ENCODE results near the gene GSTO1.

The GSTO1 gene

DNA sequence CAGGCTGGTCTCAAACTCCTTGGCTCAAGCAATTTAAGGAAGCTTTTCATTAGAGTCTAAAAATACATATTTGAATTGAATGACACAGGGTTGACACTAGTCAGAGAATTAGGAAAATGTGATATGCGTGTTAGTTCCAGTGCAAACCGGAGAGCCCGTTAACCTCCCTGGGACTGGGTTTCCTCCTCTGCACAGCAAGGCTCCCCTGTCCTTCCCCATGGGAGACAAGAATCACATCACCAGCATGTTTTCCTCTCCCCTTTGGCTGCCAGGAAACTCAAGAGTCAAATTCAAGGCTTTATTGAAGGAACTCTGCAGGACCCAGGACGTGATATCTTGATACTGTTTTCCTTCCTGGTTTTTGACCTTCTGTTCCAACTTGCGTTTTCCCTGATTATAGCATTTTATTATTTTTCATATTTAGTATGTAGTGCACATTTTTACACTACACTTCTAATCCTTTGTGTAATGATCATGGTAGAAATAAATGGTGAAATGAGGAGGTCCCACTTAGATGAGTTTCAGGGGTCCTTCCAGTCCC lies 39.2 kb downstream of the GSTO1 start:
- peaks cover 12% of the 10 kb centered on the region for H3K4me1 ChIP-seq (ENCODE audit: insufficient read depth, low read length)
- H3K9me3 ChIP-seq (ENCODE audit: insufficient read depth, low read depth, low read length) = no peaks in the 10 kb centered on the region
- no peaks in the 10 kb centered on the region for H3K36me3 ChIP-seq (ENCODE audit: insufficient read depth, low read length)
- 92% methylated on average over 4 of the region's 5 CpGs for WGBS
- H3K9ac ChIP-seq (ENCODE audit: low read depth, low read length) = no peak overlapping the region
- H3K4me3 ChIP-seq (ENCODE audit: low read length) = no peak overlapping the region
- H3K27me3 ChIP-seq (ENCODE audit: insufficient read depth, low read length) = peaks cover 7% of the 10 kb centered on the region; the same call in 1 of the 2 replicates
- H3K27ac ChIP-seq (ENCODE audit: low read depth, low read length) = no peak overlapping the region

DNA sequence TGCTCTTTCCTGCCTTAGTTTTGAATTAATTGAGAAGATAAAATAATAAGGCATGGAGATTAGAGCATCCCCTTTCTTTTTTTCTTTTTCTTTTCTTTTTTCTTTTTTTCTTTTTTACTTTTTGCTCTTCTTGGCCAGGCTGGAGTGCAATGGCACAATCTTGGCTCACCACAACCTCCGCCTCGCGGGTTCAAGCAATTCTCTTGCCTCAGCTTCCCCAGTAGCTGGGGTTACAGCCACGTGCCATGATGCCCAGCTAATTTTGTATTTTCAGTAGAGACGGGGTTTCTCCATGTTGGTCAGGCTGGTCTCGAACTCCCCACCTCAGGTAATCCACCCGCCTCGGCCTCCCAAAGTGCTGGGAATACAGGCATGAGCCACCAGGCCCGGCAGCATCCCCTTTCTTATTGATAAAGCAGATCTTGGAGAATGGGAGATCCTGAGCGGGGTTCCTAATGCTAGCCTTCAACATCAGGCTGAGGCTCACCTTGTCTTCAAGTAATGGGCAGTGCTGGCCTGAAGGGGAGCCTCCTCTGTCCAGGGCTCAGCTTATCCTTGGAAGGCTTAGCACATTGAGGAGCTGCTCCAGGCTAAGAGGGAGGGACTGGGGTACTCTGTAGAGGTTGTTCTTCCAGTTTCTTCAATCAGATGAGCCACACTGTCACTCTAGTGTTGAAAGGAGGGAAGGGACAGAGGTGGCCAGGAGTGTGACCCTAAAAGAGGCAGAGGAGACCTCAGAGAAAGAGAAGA lies 42.2 kb downstream of the GSTO1 start:
- 96% methylated on average over 10 of the region's 10 CpGs for WGBS

DNA sequence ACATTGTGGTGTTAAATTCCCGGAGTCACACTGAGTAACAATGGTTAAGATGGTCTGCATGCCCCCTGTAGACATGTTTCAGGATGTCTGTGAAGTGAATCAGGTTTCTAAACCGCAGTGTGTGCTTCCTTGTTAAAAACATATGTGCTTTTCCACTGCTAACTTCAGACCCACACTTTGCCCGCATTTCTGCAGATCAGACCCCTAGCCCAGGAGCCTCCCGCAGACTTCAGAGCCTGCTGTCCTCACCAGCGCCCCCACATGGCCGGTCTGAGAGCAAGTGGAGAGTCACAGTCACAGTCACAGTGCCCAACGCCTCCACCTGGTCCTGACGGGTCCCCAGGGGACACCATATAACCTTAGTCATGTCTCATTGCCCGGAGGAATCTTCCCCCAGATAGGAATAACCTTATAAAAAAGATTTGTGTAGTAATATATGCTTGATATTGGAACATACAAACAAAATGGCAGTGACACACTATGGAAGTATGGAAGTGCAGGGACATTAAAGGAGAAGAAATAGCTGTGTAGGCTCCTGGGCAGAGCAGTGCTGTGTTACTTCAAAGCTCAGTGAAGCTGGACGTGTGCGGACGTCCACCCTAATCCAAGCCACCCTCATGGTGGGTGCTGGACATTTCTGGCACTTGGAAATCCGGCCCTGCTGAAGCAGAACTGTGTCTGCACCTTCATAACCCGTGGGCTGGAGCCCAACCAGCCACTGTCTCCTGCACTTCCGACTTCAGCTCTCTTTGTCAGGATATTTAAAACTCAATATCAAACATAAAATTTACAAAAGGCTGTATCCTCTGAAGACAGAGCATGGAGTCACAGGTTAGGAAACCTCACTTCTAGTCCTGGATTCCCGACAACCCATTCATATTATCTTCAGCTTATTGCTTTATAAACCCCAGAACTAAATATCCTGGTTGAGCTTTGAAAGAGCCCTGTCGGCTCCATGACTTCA lies 43.3 kb downstream of the GSTO1 start:
- Histone ChIP-seq H3K9me3 (ENCODE audit: insufficient read depth, low read depth, low read length) (0 out of 2 replicates have a peak, but pooled peaks cover under 1% of the 10 kb centered on the region), H3K4me1 (ENCODE audit: insufficient read depth, low read length) (peaks cover 2% of the 10 kb centered on the region; the same call in 1 of the 2 replicates), H3K9ac (ENCODE audit: low read depth, low read length) (no peak overlapping the region), H3K27ac (ENCODE audit: low read depth, low read length) (no peak overlapping the region), H3K27me3 (ENCODE audit: insufficient read depth, low read length) (no peaks in the 10 kb centered on the region), H3K36me3 (ENCODE audit: insufficient read depth, low read length) (no peaks in the 10 kb centered on the region), H3K4me3 (ENCODE audit: low read length) (no peak overlapping the region)
- 59% methylated on average over 15 of the region's 17 CpGs for WGBS

More for the DNA sequence above, 42.2 kb downstream of the GSTO1 start:
- H3K4me1 ChIP-seq (ENCODE audit: insufficient read depth, low read length) = peaks cover 4% of the 10 kb centered on the region
- H3K36me3 ChIP-seq (ENCODE audit: insufficient read depth, low read length) = no peaks in the 10 kb centered on the region
- no peak overlapping the region for H3K27ac ChIP-seq (ENCODE audit: low read depth, low read length)
- no peaks in the 10 kb centered on the region for H3K9me3 ChIP-seq (ENCODE audit: insufficient read depth, low read depth, low read length)
- H3K9ac ChIP-seq (ENCODE audit: low read depth, low read length) = no peak overlapping the region
- no peak overlapping the region for H3K4me3 ChIP-seq (ENCODE audit: low read length)
- H3K27me3 ChIP-seq (ENCODE audit: insufficient read depth, low read length) = no peaks in the 10 kb centered on the region

DNA sequence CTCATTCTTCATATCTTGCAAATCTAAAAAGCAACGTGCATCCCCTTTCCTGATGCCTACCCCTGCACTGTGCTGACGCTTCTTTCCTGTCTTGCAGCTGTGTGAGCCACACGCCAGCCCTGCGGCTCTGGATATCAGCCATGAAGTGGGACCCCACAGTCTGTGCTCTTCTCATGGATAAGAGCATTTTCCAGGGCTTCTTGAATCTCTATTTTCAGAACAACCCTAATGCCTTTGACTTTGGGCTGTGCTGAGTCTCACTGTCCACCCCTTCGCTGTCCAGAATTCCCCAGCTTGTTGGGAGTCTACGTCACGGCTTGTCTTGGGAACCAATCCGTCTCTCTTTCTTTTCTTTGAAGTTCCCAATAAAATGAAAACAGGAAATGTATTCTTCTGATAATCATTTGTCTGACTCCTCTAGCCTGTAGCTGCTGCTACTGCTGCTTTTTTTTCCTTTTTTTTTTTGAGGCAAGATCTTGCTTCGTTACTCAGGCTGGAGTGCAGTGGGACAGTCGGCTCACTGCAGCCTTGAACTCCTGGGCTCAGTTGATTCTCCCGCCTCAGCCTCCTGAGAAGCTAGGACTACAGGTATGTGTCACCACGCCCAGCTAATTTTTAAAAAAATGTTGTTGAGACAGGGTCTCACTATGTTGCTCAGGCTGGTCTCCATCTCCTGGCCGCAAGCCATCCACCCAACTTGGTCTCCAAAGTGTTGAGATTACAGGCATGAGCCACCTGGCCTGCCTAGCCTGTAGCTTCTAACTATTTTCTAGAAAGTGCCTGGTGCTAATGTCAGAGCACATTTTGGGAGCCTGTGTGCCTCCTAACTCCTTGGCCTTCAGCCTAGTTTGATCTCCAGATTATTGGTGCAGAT lies 44.6 kb downstream of the GSTO1 start:
- no peak overlapping the region for H3K4me3 ChIP-seq (ENCODE audit: low read length)
- peaks cover 14% of the 10 kb centered on the region; the same call in 1 of the 2 replicates for H3K9me3 ChIP-seq (ENCODE audit: insufficient read depth, low read depth, low read length)
- WGBS = 93% methylated on average over 13 of the region's 13 CpGs
- no peaks in the 10 kb centered on the region for H3K36me3 ChIP-seq (ENCODE audit: insufficient read depth, low read length)
- H3K4me1 ChIP-seq (ENCODE audit: insufficient read depth, low read length) = 0 out of 2 replicates have a peak, but pooled peaks cover 2% of the 10 kb centered on the region
- H3K9ac ChIP-seq (ENCODE audit: low read depth, low read length) = no peak overlapping the region
- H3K27me3 ChIP-seq (ENCODE audit: insufficient read depth, low read length) = no peaks in the 10 kb centered on the region
- no peak overlapping the region for H3K27ac ChIP-seq (ENCODE audit: low read depth, low read length)

DNA sequence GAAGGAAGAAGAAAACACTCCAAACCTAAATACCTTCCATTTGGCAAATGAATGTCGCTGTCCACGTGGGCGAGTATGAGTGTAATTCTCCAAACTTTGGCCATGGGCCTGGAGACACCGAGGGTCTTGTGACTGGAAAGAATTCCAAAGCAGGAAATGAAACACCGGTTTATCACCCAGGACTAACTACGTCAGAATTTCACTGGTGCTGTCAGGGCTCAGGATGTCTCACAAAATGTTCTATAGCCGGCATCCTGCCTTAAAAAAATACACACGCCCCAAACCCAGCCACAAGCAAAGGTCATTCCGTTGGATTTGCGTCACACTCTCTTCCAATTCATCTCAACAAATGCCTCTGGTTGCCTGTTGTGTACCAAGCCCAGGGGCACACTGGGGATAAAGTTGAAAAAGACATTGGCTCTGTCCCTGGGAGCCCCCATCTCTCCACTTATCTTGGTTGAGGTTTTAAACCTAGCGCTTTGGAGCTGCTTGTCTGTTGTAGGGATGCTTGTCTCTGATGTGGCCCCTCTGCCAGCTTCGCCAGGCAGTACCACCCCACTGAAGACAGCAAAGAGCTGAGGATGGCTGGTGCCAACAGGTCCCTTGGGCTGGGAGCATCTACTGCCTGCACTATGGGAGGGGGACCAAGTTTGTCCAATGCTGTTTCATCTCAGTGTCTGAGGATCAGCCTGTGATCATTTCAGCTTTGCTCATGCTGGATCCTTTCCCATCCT lies 45.5 kb downstream of the GSTO1 start:
- H3K9ac ChIP-seq (ENCODE audit: low read depth, low read length) = no peak overlapping the region
- H3K4me1 ChIP-seq (ENCODE audit: insufficient read depth, low read length) = peaks cover 2% of the 10 kb centered on the region; the same call in 1 of the 2 replicates
- H3K4me3 ChIP-seq (ENCODE audit: low read length) = no peak overlapping the region
- peaks cover 14% of the 10 kb centered on the region; the same call in 1 of the 2 replicates for H3K9me3 ChIP-seq (ENCODE audit: insufficient read depth, low read depth, low read length)
- no peak overlapping the region for H3K27ac ChIP-seq (ENCODE audit: low read depth, low read length)
- no peaks in the 10 kb centered on the region for H3K36me3 ChIP-seq (ENCODE audit: insufficient read depth, low read length)
- WGBS = 94% methylated on average over 12 of the region's 12 CpGs
- no peaks in the 10 kb centered on the region for H3K27me3 ChIP-seq (ENCODE audit: insufficient read depth, low read length)

DNA sequence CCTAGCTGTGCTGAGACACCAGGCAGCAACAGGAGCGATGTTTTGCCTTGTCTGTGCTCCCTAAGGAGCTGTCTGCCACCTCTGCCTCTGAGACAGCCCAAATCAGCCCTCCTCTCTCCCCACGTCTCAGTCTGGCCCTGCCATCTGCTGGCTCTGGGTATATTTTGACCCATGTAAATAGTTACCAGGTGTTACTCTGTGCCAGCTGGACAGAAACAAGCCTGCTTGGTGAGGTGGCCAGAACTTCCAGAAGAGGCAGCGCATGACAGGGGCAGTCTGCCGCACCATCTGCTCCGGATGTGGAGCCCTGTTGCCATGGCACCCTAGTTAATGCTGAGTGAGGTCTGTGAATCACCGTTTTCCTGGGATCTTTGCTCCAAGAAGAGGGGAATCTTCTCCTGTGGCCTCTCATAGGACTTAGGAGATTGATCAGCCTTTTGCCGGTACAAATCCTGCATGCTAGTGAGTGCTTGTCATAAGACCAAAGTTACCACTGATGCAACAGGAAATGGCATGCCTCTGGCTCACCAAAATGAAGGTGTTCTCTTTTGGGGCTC lies 46.1 kb downstream of the GSTO1 start:
- 68% methylated on average over 7 of the region's 7 CpGs for WGBS
- Histone ChIP-seq H3K27me3 (ENCODE audit: insufficient read depth, low read length) (no peaks in the 10 kb centered on the region), H3K9me3 (ENCODE audit: insufficient read depth, low read depth, low read length) (peaks cover 14% of the 10 kb centered on the region; the same call in 1 of the 2 replicates), H3K27ac (ENCODE audit: low read depth, low read length) (no peak overlapping the region), H3K4me3 (ENCODE audit: low read length) (no peak overlapping the region), H3K36me3 (ENCODE audit: insufficient read depth, low read length) (no peaks in the 10 kb centered on the region), H3K4me1 (ENCODE audit: insufficient read depth, low read length) (peaks cover 2% of the 10 kb centered on the region; the same call in 1 of the 2 replicates), H3K9ac (ENCODE audit: low read depth, low read length) (no peak overlapping the region)

DNA sequence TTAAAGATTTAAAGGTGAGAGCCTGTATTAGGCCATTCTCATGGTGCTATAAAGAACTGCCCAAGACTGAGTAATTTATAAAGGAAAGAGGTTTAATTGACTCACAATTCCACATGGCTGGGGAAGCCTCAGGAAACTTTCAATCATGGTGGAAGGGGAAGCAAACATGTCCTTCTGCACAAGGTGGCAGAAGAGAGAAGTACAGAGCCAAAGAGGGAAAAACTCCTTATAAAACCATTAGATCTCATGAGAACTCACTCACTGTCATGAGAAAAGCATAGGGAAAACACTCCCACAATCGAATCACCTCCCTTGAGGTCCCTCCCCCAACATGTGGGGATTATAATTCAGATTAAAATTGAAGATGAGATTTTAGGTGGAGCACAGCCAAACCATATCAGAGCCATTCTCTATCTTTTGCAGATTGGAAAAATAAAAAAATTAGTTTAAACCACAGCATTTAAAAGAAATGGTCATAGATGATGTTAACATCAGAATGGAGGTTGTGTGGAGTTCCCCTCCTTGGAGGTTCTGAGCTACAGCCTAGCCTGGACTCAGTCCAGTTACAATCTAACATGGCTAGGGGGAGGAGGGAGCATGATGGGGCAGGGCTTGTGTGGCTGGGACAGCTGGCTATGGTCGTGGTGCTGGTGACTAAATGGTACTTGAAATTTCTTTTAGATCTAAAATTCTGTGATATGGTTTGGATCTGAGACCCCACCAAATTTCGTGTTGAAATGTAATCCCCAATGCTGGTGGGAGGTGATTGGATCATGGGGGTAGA lies 47.4 kb downstream of the GSTO1 start:
- Histone ChIP-seq H3K36me3 (ENCODE audit: insufficient read depth, low read length) (no peaks in the 10 kb centered on the region), H3K9me3 (ENCODE audit: insufficient read depth, low read depth, low read length) (peaks cover 14% of the 10 kb centered on the region; the same call in 1 of the 2 replicates), H3K9ac (ENCODE audit: low read depth, low read length) (no peak overlapping the region), H3K27me3 (ENCODE audit: insufficient read depth, low read length) (no peaks in the 10 kb centered on the region), H3K4me1 (ENCODE audit: insufficient read depth, low read length) (peaks cover 2% of the 10 kb centered on the region; the same call in 1 of the 2 replicates), H3K4me3 (ENCODE audit: low read length) (no peak overlapping the region), H3K27ac (ENCODE audit: low read depth, low read length) (no peak overlapping the region)
- 88% methylated on average over 2 of the region's 3 CpGs for WGBS

DNA sequence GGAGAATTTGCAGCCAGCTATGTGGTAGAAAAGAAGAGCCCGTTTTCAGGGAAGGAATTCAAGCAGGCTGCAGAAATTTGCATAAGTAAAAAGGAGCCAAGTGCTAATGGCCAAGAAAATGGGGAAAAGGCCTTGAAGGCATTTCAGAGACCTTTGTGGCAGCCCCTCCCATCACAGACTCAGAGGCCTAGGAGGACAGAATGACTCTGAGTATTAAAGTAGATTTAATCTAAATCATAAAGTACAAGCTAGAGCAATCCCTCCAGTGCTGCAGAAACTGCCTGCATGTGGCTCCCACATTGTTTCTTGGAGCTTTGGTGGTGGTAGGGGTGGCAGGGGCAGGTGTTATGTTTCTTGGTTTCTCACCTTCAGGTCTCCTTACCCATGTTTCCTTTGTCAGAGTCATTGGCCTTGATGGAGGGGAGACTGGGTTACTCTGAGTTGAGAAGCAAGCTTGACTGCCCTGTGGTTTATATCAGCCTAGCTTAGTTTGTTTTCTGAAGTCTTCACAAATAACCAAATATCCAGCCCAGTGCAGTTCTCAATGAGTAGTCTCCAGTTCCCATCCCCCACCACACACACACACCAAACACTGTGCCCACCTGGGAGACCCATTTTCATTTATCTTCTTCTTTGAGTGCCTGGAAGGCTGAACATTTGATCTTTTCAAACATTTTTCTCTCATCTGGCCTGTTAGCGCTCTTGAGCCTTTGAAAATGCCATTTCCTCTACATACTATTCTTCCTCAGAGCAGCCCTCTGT lies 49.1 kb downstream of the GSTO1 start:
- WGBS = 48% methylated on average over 2 of the region's 2 CpGs
- no peak overlapping the region for H3K27ac ChIP-seq (ENCODE audit: low read depth, low read length)
- no peak overlapping the region for H3K9ac ChIP-seq (ENCODE audit: low read depth, low read length)
- H3K27me3 ChIP-seq (ENCODE audit: insufficient read depth, low read length) = no peaks in the 10 kb centered on the region
- H3K4me1 ChIP-seq (ENCODE audit: insufficient read depth, low read length) = no peaks in the 10 kb centered on the region; the same call in 1 of the 2 replicates
- H3K4me3 ChIP-seq (ENCODE audit: low read length) = no peak overlapping the region
- H3K36me3 ChIP-seq (ENCODE audit: insufficient read depth, low read length) = no peaks in the 10 kb centered on the region
- peaks cover 14% of the 10 kb centered on the region; the same call in 1 of the 2 replicates for H3K9me3 ChIP-seq (ENCODE audit: insufficient read depth, low read depth, low read length)

DNA sequence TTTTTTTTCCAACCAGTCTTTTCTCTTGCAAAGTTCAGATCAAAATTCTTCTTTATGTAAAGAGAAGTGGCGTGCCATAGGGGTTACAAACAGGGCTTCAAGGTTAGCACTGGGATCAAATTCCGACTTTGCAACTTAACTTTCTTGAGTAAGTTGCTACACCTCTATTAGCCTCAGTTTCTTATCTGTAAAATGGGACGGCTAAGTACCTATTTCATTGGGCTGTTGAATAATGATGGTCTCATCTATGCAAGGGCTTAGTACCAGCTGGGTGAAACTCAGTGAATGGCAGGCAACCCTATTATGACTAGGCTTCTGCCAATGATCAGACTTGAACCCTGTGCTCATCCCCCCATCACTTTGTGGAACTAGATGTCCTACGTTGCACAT lies 49.7 kb downstream of the GSTO1 start:
- WGBS = 93% methylated on average over 4 of the region's 4 CpGs
- Histone ChIP-seq H3K4me3 (ENCODE audit: low read length) (no peak overlapping the region), H3K27ac (ENCODE audit: low read depth, low read length) (no peak overlapping the region)

More for the DNA sequence above, 49.7 kb downstream of the GSTO1 start:
- H3K27me3 ChIP-seq (ENCODE audit: insufficient read depth, low read length) = no peaks in the 10 kb centered on the region
- H3K9ac ChIP-seq (ENCODE audit: low read depth, low read length) = no peak overlapping the region
- no peaks in the 10 kb centered on the region; the same call in 1 of the 2 replicates for H3K4me1 ChIP-seq (ENCODE audit: insufficient read depth, low read length)
- peaks cover 14% of the 10 kb centered on the region; the same call in 1 of the 2 replicates for H3K9me3 ChIP-seq (ENCODE audit: insufficient read depth, low read depth, low read length)
- H3K36me3 ChIP-seq (ENCODE audit: insufficient read depth, low read length) = no peaks in the 10 kb centered on the region

All from HUES64 (cell line).